ENCODE results near the gene SORCS2. TPM values are rescaled to one million over a fixed set of nuclear protein-coding genes. Genes with fewer than 3 reads are reported as not detected.
"Not testable (repeated sequence)": the region's sequence is repeated elsewhere in the genome, so short reads cannot be mapped to it uniquely, and the experiment has no call there.

SORCS2 gene
- polyA plus RNA-seq, 3 donors, result 0.46 to 0.55 TPM; not detected in 1

DNA sequence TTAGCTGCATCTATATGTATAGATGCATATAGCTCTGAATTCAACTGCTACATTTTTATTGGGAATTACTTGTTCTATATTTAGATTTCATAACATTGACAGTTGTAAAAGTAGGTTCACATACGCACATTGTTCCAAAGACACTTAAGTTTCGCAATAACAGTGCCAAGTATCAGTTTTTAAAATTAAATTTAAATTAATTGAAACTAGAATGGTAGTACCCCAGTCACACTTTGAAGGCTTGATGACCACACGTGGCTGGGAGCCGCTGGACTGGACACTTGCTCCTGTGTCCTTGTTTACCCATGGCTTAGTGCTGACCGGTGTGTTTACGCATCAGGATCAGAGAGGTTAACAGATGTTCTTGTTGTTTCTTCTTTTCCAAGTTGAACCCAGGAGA lies 383.1 kb downstream of the SORCS2 start:
- Histone ChIP-seq H3K27me3 (ENCODE audit: control insufficient read depth in 2 of 2, insufficient read depth in 2 of 2, low read length in 2 of 2) (no peaks in the 10 kb centered on the region), H3K4me3 (replicated peaks in 1 of 3; ENCODE audit: low read depth in 2 of 3, low read length in 3 of 3) (no peak overlapping the region), H3K4me1 (ENCODE audit: control insufficient read depth in 1 of 2, insufficient read depth in 2 of 2, low read length in 2 of 2) (no peaks in the 10 kb centered on the region), H4K20me1 (ENCODE audit: insufficient read depth, low read length) (no peaks in the 10 kb centered on the region), H3K9me3 (replicated peaks in 1 of 2; ENCODE audit: control insufficient read depth in 1 of 2, insufficient read depth in 1 of 2, low read length in 2 of 2) (peaks cover 40 to 63% of the 10 kb centered on the region in 2 donors), H3K4me2 (replicated peaks; ENCODE audit: extremely low read depth, low read length, poor library complexity, severe bottlenecking) (no peak overlapping the region), H3K36me3 (replicated peaks in 1 of 2; ENCODE audit: control insufficient read depth in 1 of 2, insufficient read depth in 2 of 2, low read length in 2 of 2) (no peaks in the 10 kb centered on the region), H3K9ac (ENCODE audit: insufficient read depth, low read length, poor library complexity, severe bottlenecking) (no peak overlapping the region), H2AFZ (ENCODE audit: insufficient read depth, low read depth, low read length, poor library complexity, severe bottlenecking) (no peak overlapping the region), H3K79me2 (ENCODE audit: insufficient read depth, low read length) (no peaks in the 10 kb centered on the region), H3K27ac (ENCODE audit: low read depth in 1 of 2, low read length in 2 of 2) (no peak overlapping the region)
- TF ChIP-seq, protein P1, sequence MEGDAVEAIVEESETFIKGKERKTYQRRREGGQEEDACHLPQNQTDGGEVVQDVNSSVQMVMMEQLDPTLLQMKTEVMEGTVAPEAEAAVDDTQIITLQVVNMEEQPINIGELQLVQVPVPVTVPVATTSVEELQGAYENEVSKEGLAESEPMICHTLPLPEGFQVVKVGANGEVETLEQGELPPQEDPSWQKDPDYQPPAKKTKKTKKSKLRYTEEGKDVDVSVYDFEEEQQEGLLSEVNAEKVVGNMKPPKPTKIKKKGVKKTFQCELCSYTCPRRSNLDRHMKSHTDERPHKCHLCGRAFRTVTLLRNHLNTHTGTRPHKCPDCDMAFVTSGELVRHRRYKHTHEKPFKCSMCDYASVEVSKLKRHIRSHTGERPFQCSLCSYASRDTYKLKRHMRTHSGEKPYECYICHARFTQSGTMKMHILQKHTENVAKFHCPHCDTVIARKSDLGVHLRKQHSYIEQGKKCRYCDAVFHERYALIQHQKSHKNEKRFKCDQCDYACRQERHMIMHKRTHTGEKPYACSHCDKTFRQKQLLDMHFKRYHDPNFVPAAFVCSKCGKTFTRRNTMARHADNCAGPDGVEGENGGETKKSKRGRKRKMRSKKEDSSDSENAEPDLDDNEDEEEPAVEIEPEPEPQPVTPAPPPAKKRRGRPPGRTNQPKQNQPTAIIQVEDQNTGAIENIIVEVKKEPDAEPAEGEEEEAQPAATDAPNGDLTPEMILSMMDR (IDR thresholded peaks at IDR 0.05), result no peak
- intact Hi-C loops (cut with micrococcal nuclease), result no loop called here
- H3K27ac Mint-ChIP-seq, result no peak overlapping the region
- H3K9me3 Mint-ChIP-seq, result peaks cover 35 to 64% (median 48%) of the 10 kb centered on the region in 7 donors
- WGBS (ENCODE audit: insufficient coverage), result 95% methylated on average over 4 of the region's 6 CpGs
- no peak overlapping the region for H3K4me3 Mint-ChIP-seq
- H3K36me3 Mint-ChIP-seq, result peaks cover 1 to 6% of the 10 kb centered on the region in 2 donors
- H3K4me1 Mint-ChIP-seq, result no peaks in the 10 kb centered on the region
- H3K27me3 Mint-ChIP-seq (ENCODE audit: low read depth in 3 of 3), result peaks cover 3 to 15% (median 7%) of the 10 kb centered on the region in 3 donors
- no peak for DNase-seq

DNA sequence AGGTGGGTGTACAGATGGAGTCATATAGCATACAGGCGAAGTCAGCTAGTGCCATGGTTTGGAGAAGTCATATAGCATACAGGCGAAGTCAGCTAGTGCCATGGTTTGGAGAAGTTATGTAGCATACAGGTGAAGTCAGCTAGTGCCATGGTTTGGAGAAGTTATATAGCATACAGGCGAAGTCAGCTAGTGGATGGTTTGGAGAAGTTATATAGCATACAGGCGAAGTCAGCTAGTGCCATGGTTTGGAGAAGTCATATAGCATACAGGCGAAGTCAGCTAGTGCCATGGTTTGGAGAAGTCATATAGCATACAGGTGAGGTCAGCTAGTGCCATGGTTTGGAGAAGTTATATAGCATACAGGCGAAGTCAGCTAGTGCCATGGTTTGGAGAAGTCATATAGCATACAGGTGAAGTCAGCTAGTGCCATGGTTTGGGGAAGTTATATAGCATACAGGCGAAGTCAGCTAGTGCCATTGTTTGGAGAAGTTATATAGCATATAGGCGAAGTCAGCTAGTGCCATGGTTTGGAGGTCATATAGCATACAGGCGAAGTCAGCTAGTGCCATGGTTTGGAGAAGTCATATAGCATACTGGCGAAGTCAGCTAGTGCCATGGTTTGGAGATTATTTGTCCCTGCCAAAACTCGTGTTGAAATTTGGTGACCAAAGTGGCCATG lies 385.2 kb downstream of the SORCS2 start:
- H3K4me3 ChIP-seq (replicated peaks in 1 of 3; ENCODE audit: low read depth in 2 of 3, low read length in 3 of 3); H3K27ac ChIP-seq (ENCODE audit: low read depth in 1 of 2, low read length in 2 of 2); H3K36me3 ChIP-seq (replicated peaks in 1 of 2; ENCODE audit: control insufficient read depth in 1 of 2, insufficient read depth in 2 of 2, low read length in 2 of 2); intact Hi-C loops (cut with micrococcal nuclease); H3K9ac ChIP-seq (ENCODE audit: insufficient read depth, low read length, poor library complexity, severe bottlenecking); H3K27me3 Mint-ChIP-seq (ENCODE audit: low read depth in 3 of 3); H3K79me2 ChIP-seq (ENCODE audit: insufficient read depth, low read length); H3K27ac Mint-ChIP-seq; H4K20me1 ChIP-seq (ENCODE audit: insufficient read depth, low read length); H2AFZ ChIP-seq (ENCODE audit: insufficient read depth, low read depth, low read length, poor library complexity, severe bottlenecking); H3K4me1 Mint-ChIP-seq; H3K4me1 ChIP-seq (ENCODE audit: control insufficient read depth in 1 of 2, insufficient read depth in 2 of 2, low read length in 2 of 2); H3K27me3 ChIP-seq (ENCODE audit: control insufficient read depth in 2 of 2, insufficient read depth in 2 of 2, low read length in 2 of 2); DNase-seq; H3K4me2 ChIP-seq (replicated peaks; ENCODE audit: extremely low read depth, low read length, poor library complexity, severe bottlenecking); H3K36me3 Mint-ChIP-seq; H3K4me3 Mint-ChIP-seq: not testable (repeated sequence)
- peaks cover 40 to 67% of the 10 kb centered on the region in 2 donors for H3K9me3 ChIP-seq (replicated peaks in 1 of 2; ENCODE audit: control insufficient read depth in 1 of 2, insufficient read depth in 1 of 2, low read length in 2 of 2)
- peaks cover 35 to 61% (median 49%) of the 10 kb centered on the region in 7 donors for H3K9me3 Mint-ChIP-seq
- WGBS (ENCODE audit: insufficient coverage), result 92% methylated on average over 9 of the region's 11 CpGs

Data from CD14-positive monocyte (primary cell).